ENCODE data around the gene PRKG1. TPM values are rescaled to one million over a fixed set of nuclear protein-coding genes. Genes with fewer than 3 reads are reported as not detected.
A peak's percentile ranks its signal among the peaks of the same experiment; 100 is the strongest.

PRKG1 gene
- total and polyA plus RNA-seq, 2 donors (not counting 1 experiment from before 2014, with no cell fraction given): 45.8 to 71.8 TPM

DNA sequence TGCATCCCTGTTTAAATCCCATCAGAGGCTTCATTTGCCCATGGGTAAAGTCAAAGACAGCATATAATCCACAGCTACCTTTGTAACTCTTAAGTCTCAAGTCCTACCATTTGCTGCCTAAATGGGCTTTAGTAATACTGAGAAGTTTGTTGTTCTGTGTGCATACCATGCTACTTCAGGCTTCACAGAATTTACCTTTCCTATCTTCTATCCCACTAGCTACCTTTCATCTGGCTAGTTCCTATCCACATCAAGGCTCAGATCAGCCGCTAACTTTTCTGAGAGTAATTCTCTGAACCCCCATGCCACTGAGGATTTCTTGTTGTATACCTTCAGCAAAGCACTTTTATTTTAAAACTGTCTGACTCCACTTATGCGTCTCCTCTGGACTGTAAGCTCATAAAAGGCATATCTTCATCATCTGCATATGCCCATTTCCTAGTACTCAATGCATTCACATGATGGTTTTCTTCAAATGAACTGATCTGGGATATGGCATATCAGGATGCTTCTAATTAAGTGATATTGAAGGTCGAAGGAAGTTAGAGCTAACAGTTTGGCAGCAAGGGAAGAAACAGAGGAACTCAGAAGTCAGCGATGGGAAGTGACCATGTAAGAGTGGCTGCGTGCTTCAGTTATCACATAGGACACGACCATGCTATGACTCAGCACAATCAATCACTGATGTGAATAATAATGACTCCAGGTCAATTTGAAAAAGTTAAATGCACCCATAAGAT, 955.9 kb downstream of the PRKG1 start:
- Histone ChIP-seq H2AFZ (ENCODE audit: low read length) (no peak overlapping the region), H3K9me3 (ENCODE audit: control insufficient read depth, insufficient read depth, low read depth, low read length) (no peaks in the 10 kb centered on the region), H3K27ac (ENCODE audit: insufficient read depth, low read length) (no peak overlapping the region), H4K20me1 (ENCODE audit: control insufficient read depth, extremely low read depth, insufficient read depth, low read length) (no peaks in the 10 kb centered on the region), H3K4me2 (ENCODE audit: extremely low read depth, insufficient read depth, low read length) (peak overlapping the region; percentile 7), H3K27me3 (ENCODE audit: control insufficient read depth, insufficient read depth, low read length) (no peaks in the 10 kb centered on the region), H3K9ac (ENCODE audit: insufficient read depth, low read length) (no peak overlapping the region), H3K4me1 (ENCODE audit: control insufficient read depth, extremely low read depth, insufficient read depth, low read length) (peaks cover 17% of the 10 kb centered on the region), H3K36me3 (ENCODE audit: control insufficient read depth, insufficient read depth, low read length) (no peaks in the 10 kb centered on the region), H3K4me3 (replicated peaks in 1 of 4; ENCODE audit: control extremely low read depth in 1 of 4, insufficient read depth in 1 of 4, low read depth in 3 of 4, low read length in 4 of 4) (no peak overlapping the region), H3K79me2 (ENCODE audit: control insufficient read depth, insufficient read depth, low read length) (no peaks in the 10 kb centered on the region)
- peak in 1 of 2 donors; percentile 50 for DNase-seq (ENCODE audit: low read depth in 2 of 2)
- TF ChIP-seq, protein P1, sequence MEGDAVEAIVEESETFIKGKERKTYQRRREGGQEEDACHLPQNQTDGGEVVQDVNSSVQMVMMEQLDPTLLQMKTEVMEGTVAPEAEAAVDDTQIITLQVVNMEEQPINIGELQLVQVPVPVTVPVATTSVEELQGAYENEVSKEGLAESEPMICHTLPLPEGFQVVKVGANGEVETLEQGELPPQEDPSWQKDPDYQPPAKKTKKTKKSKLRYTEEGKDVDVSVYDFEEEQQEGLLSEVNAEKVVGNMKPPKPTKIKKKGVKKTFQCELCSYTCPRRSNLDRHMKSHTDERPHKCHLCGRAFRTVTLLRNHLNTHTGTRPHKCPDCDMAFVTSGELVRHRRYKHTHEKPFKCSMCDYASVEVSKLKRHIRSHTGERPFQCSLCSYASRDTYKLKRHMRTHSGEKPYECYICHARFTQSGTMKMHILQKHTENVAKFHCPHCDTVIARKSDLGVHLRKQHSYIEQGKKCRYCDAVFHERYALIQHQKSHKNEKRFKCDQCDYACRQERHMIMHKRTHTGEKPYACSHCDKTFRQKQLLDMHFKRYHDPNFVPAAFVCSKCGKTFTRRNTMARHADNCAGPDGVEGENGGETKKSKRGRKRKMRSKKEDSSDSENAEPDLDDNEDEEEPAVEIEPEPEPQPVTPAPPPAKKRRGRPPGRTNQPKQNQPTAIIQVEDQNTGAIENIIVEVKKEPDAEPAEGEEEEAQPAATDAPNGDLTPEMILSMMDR (conservative IDR thresholded peaks at IDR 0.05 in 1 of 2, IDR thresholded peaks at IDR 0.05 in 1 of 2; ENCODE audit: low read depth in 1 of 2, low read length in 2 of 2): no peak
- TF ChIP-seq EZH2 (IDR thresholded peaks at IDR 0.05; ENCODE audit: low read length, missing control alignments): no peak

DNA sequence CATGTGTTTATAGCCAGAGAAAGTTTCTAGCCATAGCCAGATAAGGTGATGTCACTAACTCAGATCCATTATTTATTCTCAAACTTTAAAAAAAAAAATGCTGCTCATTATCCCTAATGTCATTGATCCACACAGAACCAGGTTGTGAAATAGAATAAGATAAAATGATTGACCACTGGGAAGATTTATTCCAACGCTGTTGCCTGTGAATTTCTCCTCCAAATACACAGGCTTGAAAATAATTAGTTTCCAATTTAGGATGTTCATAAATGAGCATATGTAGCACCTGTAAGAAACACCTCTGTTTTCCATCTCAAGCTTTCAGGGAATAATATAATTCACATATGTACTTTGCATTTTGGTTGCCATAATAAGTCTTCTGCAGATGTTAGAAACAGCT, 956.7 kb downstream of the PRKG1 start:
- Histone ChIP-seq H3K79me2 (ENCODE audit: control insufficient read depth, insufficient read depth, low read length) (no peaks in the 10 kb centered on the region), H3K27me3 (ENCODE audit: control insufficient read depth, insufficient read depth, low read length) (no peaks in the 10 kb centered on the region), H3K4me3 (replicated peaks in 1 of 4; ENCODE audit: control extremely low read depth in 1 of 4, insufficient read depth in 1 of 4, low read depth in 3 of 4, low read length in 4 of 4) (no peak overlapping the region), H3K9me3 (ENCODE audit: control insufficient read depth, insufficient read depth, low read depth, low read length) (no peaks in the 10 kb centered on the region), H3K36me3 (ENCODE audit: control insufficient read depth, insufficient read depth, low read length) (no peaks in the 10 kb centered on the region), H3K27ac (ENCODE audit: insufficient read depth, low read length) (no peak overlapping the region), H3K4me1 (ENCODE audit: control insufficient read depth, extremely low read depth, insufficient read depth, low read length) (peaks cover 17% of the 10 kb centered on the region), H3K9ac (ENCODE audit: insufficient read depth, low read length) (no peak overlapping the region), H4K20me1 (ENCODE audit: control insufficient read depth, extremely low read depth, insufficient read depth, low read length) (no peaks in the 10 kb centered on the region), H2AFZ (ENCODE audit: low read length) (no peak overlapping the region), H3K4me2 (ENCODE audit: extremely low read depth, insufficient read depth, low read length) (no peak overlapping the region)
- TF ChIP-seq, protein P1 (conservative IDR thresholded peaks at IDR 0.05 in 1 of 2, IDR thresholded peaks at IDR 0.05 in 1 of 2; ENCODE audit: low read depth in 1 of 2, low read length in 2 of 2): no peak
- TF ChIP-seq EZH2 (IDR thresholded peaks at IDR 0.05; ENCODE audit: low read length, missing control alignments): no peak
- DNase-seq (ENCODE audit: low read depth in 2 of 2): no peak

DNA sequence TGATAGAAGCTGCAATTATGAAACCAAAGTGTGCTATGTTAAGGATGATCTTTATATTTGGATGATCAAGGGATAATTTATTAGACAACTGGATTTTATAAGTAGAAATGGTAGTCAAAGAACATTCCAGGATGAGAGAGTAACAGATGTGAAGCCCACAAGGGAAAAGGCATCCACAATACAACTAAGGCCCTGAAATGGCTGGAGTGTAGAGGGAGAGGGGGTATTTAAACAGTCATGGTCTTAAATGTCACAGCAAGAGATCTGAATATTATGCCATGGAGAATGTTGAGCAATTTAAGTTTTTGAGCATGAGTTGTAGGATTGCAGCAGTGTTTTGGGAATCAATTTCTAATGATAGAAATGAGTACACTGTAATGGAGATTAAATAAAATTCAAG, 957.5 kb downstream of the PRKG1 start:
- Histone ChIP-seq H3K4me1 (ENCODE audit: control insufficient read depth, extremely low read depth, insufficient read depth, low read length) (peaks cover 14% of the 10 kb centered on the region), H3K4me3 (replicated peaks in 1 of 4; ENCODE audit: control extremely low read depth in 1 of 4, insufficient read depth in 1 of 4, low read depth in 3 of 4, low read length in 4 of 4) (no peak overlapping the region), H3K27ac (ENCODE audit: insufficient read depth, low read length) (no peak overlapping the region), H2AFZ (ENCODE audit: low read length) (no peak overlapping the region), H3K9me3 (ENCODE audit: control insufficient read depth, insufficient read depth, low read depth, low read length) (no peaks in the 10 kb centered on the region), H3K36me3 (ENCODE audit: control insufficient read depth, insufficient read depth, low read length) (no peaks in the 10 kb centered on the region), H4K20me1 (ENCODE audit: control insufficient read depth, extremely low read depth, insufficient read depth, low read length) (no peaks in the 10 kb centered on the region), H3K27me3 (ENCODE audit: control insufficient read depth, insufficient read depth, low read length) (no peaks in the 10 kb centered on the region), H3K9ac (ENCODE audit: insufficient read depth, low read length) (no peak overlapping the region), H3K79me2 (ENCODE audit: control insufficient read depth, insufficient read depth, low read length) (no peaks in the 10 kb centered on the region), H3K4me2 (ENCODE audit: extremely low read depth, insufficient read depth, low read length) (no peak overlapping the region)
- peak in 1 of 2 donors; percentile 37 for DNase-seq (ENCODE audit: low read depth in 2 of 2)
- TF ChIP-seq, protein P1 (conservative IDR thresholded peaks at IDR 0.05 in 1 of 2, IDR thresholded peaks at IDR 0.05 in 1 of 2; ENCODE audit: low read depth in 1 of 2, low read length in 2 of 2): no peak
- no peak for TF ChIP-seq EZH2 (IDR thresholded peaks at IDR 0.05; ENCODE audit: low read length, missing control alignments)
